Erythroblast (primary cell): ENCODE data around the gene LPXN.

Experiments
- GATA1 ChIP-seq: IDR thresholded peaks from 2 replicates; pipeline ENCODE4 v1.6.1; 2011; ENCODE audit warnings: low read depth, mild to moderate bottlenecking, control low read depth, low read length, moderate library complexity
- POLR2A ChIP-seq: IDR thresholded peaks from 2 replicates; pipeline ENCODE4 v1.6.1; 2011; ENCODE audit warnings: mild to moderate bottlenecking, low read length

- TF ChIP-seq POLR2A (no peak), GATA1 (no peak)
Observed at GRCh38 chr11:58621586-58622262, 46.1 kb upstream of the LPXN start.
